T47D (cell line): ENCODE results near the gene PRDX6.
"Not testable (repeated sequence)": the region's sequence is repeated elsewhere in the genome, so short reads cannot be mapped to it uniquely, and the experiment has no call there.

Source experiments
- DNase-seq, 2 experiments: peaks; one replicate each; pipeline versions ENCODE4 v3.0.0 to v3.0.0-alpha.2; 2011 to 2012; ENCODE audit warnings: low read depth in 1 of 2, low spot score in 1 of 2
- JUND ChIP-seq: IDR thresholded peaks from 2 replicates; pipeline ENCODE4 v1.6.1; 2012; ENCODE audit warnings: low read depth
- in situ Hi-C: cut with HindIII; loops from 2 replicates; pipeline ENCODE4 v1.10.0; 2016; ENCODE audit warnings: low sequenced_read_pairs, low pct_unique_long_range_greater_than_20kb

The PRDX6 gene

GRCh38 chr1:173447224-173447623 is 29.9 kb upstream of the PRDX6 start:
- DNase-seq, result no peak
- in situ Hi-C loops, result no loop called here
- no peak for TF ChIP-seq JUND

GRCh38 chr1:173448945-173449344 is 28.2 kb upstream of the PRDX6 start:
- TF ChIP-seq JUND, result no peak
- no peak for DNase-seq
- in situ Hi-C loops, result no loop called here

GRCh38 chr1:173451981-173452380 is 25.2 kb upstream of the PRDX6 start:
- in situ Hi-C loops, result no loop called here
- TF ChIP-seq JUND, result peak; percentile 57; the same call in 1 of the 2 replicates
- DNase-seq, result peak; percentile 11 to 84

GRCh38 chr1:173453982-173454381 is 23.2 kb upstream of the PRDX6 start:
- DNase-seq, result no peak
- in situ Hi-C loops, result no loop called here
- no peak for TF ChIP-seq JUND

GRCh38 chr1:173454966-173455524 is 22.1 kb upstream of the PRDX6 start:
- in situ Hi-C loops, result no loop called here
- DNase-seq, result no peak
- TF ChIP-seq JUND, result no peak

GRCh38 chr1:173459885-173460284 is 17.2 kb upstream of the PRDX6 start:
- no peak for TF ChIP-seq JUND
- in situ Hi-C loops, result no loop called here
- no peak for DNase-seq

GRCh38 chr1:173462666-173463065 is 14.5 kb upstream of the PRDX6 start:
- in situ Hi-C loops, DNase-seq: not testable (repeated sequence)

GRCh38 chr1:173464185-173464584 is 12.9 kb upstream of the PRDX6 start:
- DNase-seq, in situ Hi-C loops: not testable (repeated sequence)

- in situ Hi-C loops, result no loop called here
- no peak for DNase-seq
- TF ChIP-seq JUND, result no peak
Measured at GRCh38 chr1:173467426-173467825, 9.7 kb upstream of the PRDX6 start.

GRCh38 chr1:173469656-173470055 is 7.5 kb upstream of the PRDX6 start:
- no peak for DNase-seq
- TF ChIP-seq JUND, result no peak
- in situ Hi-C loops, result no loop called here

GRCh38 chr1:173470608-173471007 is 6.5 kb upstream of the PRDX6 start:
- in situ Hi-C loops, result no loop called here
- no peak for DNase-seq
- TF ChIP-seq JUND, result no peak

- in situ Hi-C loops, result no loop called here
- DNase-seq, result no peak
- no peak for TF ChIP-seq JUND
Measured at GRCh38 chr1:173473599-173474011, 3.5 kb upstream of the PRDX6 start.

GRCh38 chr1:173474097-173474779 is 2.9 kb upstream of the PRDX6 start:
- DNase-seq, result no peak
- TF ChIP-seq JUND, result no peak
- in situ Hi-C loops, result no loop called here

- DNase-seq, in situ Hi-C loops: not testable (repeated sequence)
Measured at GRCh38 chr1:173474780-173475421, 2.2 kb upstream of the PRDX6 start.
